NT2/D1 (cell line): ENCODE results near the gene LRP5.

Experiments
- SUZ12 ChIP-seq: IDR thresholded peaks from 2 replicates; pipeline ENCODE4 v1.6.1; 2011; ENCODE audit not compliant: insufficient read length, insufficient read depth; ENCODE audit errors: extremely low read depth
- YY1 ChIP-seq: IDR thresholded peaks from 2 replicates; pipeline ENCODE4 v1.6.1; 2011; ENCODE audit not compliant: insufficient read length, insufficient read depth

DNA sequence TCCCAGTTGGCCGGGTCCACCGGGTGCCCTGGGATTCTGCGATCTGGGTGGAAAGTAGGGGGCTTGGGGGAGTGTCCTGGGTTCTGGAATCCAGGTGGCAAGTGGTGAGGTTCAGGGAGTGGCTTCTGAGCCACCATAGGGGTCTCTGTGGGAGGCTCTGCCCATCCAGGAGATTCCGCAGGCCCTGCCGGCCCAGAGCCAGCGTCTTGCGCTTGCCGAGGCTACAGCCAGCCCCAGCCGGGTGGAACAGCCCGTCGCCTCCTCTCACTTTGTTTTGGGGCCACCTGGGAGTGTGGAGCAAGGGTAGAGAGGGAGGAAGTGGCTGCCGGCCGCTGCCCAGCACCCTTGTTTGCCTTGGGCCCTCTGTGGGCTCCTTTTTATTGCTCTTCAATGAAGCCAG, 87.5 kb downstream of the LRP5 start:
- no peak for TF ChIP-seq YY1
- no peak for TF ChIP-seq SUZ12
